Motor neuron (in vitro differentiated cells): ENCODE data around the gene MOV10. TPM values are rescaled to one million over a fixed set of nuclear protein-coding genes. Genes with fewer than 3 reads are reported as not detected.

ENCODE experiments used
- ATAC-seq, 8 experiments: fragments of 200-7000 bp; cut with Tn5 transposase; replicated peaks in 6 of 8; 2 replicates each; pipeline ENCODE4 v1.8.0; 2021; ENCODE audit warnings: mild to moderate bottlenecking in 8 of 8, moderate library complexity in 8 of 8
- H3K27ac ChIP-seq, 2 donors: fragments of 250-450 bp; sonication (Bioruptor Pico); 2 replicates each; pipeline ENCODE4 v1.9.0; 2021; ENCODE audit warnings: antibody characterized with exemption in 2 of 2, mild to moderate bottlenecking in 2 of 2, moderate library complexity in 1 of 2
- H3K4me1 ChIP-seq, 2 donors: fragments of 250-450 bp; sonication (Bioruptor Pico); replicated peaks in 1 of 2; 2 replicates each; pipeline ENCODE4 v1.6.1; 2021; ENCODE audit warnings: antibody characterized with exemption in 2 of 2, mild to moderate bottlenecking in 2 of 2, moderate library complexity in 1 of 2
- H3K4me3 ChIP-seq, 5 donors: fragments of 250-450 bp; sonication (Bioruptor Pico); 2 replicates each; pipeline ENCODE4 v1.9.0; 2021; ENCODE audit warnings: antibody characterized with exemption in 5 of 5, mild to moderate bottlenecking in 5 of 5, moderate library complexity in 4 of 5
- WGBS, 10 experiments: fragments of 450-650 bp; shearing (Covaris generic); methylation state at CpG; one replicate each; pipeline ENCODE4 v1.0.0; 2022; 5-methylcytosine and 5-hydroxymethylcytosine counted together
- in situ Hi-C, 9 experiments: fragments of 400-800 bp; cut with MboI; loops; one replicate each; pipeline ENCODE4 v1.15.0; 2021; ENCODE audit warnings: low sequenced_read_pairs in 9 of 9, low pct_unique_long_range_greater_than_20kb in 2 of 9; ENCODE audit not compliant: unreplicated experiment in 9 of 9
- total RNA-seq, 8 experiments: library from RNA; unstranded; fragments of 300-600 nt; gene quantifications; 2 replicates each; pipeline versions ENCODE4 v1.2.3 to v1.2.4, GENCODE V29; 2022

The MOV10 gene
- total RNA-seq, 8 experiments from 2014 or later = 8.8 to 74.7 (median 28.3) TPM

DNA sequence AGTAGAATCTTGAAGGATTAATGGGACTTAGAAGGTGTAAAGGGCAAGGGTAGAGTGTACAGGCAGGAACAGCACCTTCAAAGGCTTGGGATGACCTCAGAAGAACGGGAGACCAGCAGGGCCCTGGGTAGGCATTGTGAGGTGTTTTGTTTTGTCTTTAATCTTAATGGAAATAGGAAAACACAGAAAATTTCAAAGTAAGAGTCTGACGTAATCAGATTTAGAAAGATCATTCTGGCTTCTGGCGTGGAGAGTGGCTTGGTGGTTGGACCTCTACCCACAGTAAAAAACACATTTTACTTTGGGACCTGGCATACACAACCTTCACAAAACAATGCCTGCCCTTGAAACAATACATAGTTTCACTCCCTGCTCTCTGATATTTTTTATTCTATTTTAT, 4.1 kb downstream of the MOV10 start:
- in situ Hi-C loops = no loop called here
- no peak overlapping the region for H3K27ac ChIP-seq
- WGBS, 10 experiments = 70 to 100% (median 93%) methylated on average over 1 to 3 of the region's 3 CpGs; no CpG with 5 or more reads in 1 of the 10 experiments
- ATAC-seq = no peak
- no peak overlapping the region for H3K4me3 ChIP-seq
- H3K4me1 ChIP-seq = peaks cover 3 to 16% of the 10 kb centered on the region in 2 donors

GRCh38 chr1:112685913-112686312, 11.5 kb downstream of the MOV10 start:
- in situ Hi-C loops = no loop called here
- no peaks in the 10 kb centered on the region for H3K4me1 ChIP-seq
- H3K4me3 ChIP-seq = no peak overlapping the region
- WGBS, 10 experiments = 82 to 100% (median 93%) methylated on average over 1 to 5 of the region's 5 CpGs; no CpG with 5 or more reads in 1 of the 10 experiments
- ATAC-seq = no peak
- H3K27ac ChIP-seq = no peak overlapping the region

DNA sequence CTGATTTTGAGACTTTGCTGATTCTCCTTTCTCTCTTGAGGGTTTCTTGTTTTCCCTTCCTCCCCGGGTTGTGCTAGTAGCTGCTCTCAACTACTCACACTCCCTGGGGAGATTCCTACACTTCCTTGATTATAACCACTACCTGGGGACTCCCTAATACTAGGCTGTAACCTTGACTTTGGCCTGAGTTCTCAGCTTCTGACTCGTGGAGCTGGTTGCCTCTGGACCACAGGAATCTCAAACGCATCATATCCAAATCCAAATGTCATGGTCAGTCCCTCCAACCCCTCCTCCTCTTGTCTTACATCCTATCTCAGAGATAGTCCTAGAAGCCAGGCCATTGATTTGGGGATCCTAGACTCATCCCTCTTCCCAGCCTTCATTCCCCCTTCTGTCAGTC, 12.0 kb downstream of the MOV10 start:
- ATAC-seq = no peak
- no peak overlapping the region for H3K4me3 ChIP-seq
- no peaks in the 10 kb centered on the region for H3K4me1 ChIP-seq
- WGBS, 10 experiments = 20 to 96% (median 76%) methylated on average over 1 to 3 of the region's 3 CpGs; no CpG with 5 or more reads in 1 of the 10 experiments
- no peak overlapping the region for H3K27ac ChIP-seq
- in situ Hi-C loops = no loop called here

DNA sequence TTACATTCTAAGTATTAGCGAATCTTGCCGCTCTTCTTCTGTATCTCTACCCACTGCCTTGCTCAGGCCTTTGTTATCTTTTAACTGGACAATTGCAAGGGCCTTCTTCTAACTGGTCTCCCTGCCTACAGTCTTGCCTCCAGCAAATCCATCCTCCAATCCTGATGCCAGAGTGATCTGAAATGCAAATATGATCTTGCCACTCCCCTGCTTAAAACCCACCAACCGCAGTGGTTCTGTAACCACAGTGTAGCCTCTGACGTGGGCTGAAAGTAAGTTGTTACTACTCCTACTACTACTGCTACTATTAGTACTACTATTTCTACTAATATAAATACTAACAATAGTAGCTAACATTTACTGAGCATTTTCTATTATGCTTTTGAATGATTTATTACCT, 12.4 kb downstream of the MOV10 start:
- in situ Hi-C loops = no loop called here
- H3K27ac ChIP-seq = no peak overlapping the region
- peak in 3 of 8 experiments; percentile 72 to 80 (median 72) for ATAC-seq
- 83 to 100% (median 93%) methylated on average over 2 to 4 of the region's 4 CpGs; no CpG with 5 or more reads in 2 of the 10 experiments for WGBS, 10 experiments
- no peaks in the 10 kb centered on the region for H3K4me1 ChIP-seq
- no peak overlapping the region for H3K4me3 ChIP-seq

DNA sequence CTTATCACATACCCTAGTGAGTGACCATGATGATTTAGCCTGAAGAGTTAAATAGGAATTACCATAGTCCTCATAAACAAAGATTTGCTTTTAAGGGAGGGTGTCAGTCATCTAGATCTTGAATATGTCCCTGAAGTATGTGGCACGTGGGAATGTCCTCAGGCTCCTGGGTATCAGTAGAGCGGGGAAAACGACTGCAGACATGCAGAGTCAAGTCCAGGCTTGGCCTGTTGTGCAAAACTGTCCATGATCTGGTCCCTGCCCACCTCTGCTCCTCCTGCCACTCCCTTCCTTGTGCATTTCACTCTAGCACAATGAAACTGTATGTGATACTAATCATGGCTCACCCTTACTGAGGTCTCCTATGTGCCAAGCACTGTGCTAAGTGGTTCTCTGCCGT, 12.9 kb downstream of the MOV10 start:
- H3K4me1 ChIP-seq = no peaks in the 10 kb centered on the region
- 0 to 100% (median 81%) methylated on average over 1 to 4 of the region's 4 CpGs; no CpG with 5 or more reads in 2 of the 10 experiments for WGBS, 10 experiments
- in situ Hi-C loops = no loop called here
- no peak overlapping the region for H3K4me3 ChIP-seq
- H3K27ac ChIP-seq = no peak overlapping the region
- ATAC-seq = peak in 3 of 8 experiments; percentile 78 to 90 (median 89)

GRCh38 chr1:112687785-112688496, 13.5 kb downstream of the MOV10 start:
- no peak for ATAC-seq
- H3K27ac ChIP-seq = no peak overlapping the region
- H3K4me3 ChIP-seq = no peak overlapping the region
- no peaks in the 10 kb centered on the region for H3K4me1 ChIP-seq
- 69 to 97% (median 87%) methylated on average over 1 to 12 of the region's 13 CpGs; no CpG with 5 or more reads in 4 of the 10 experiments for WGBS, 10 experiments
- in situ Hi-C loops = no loop called here

DNA sequence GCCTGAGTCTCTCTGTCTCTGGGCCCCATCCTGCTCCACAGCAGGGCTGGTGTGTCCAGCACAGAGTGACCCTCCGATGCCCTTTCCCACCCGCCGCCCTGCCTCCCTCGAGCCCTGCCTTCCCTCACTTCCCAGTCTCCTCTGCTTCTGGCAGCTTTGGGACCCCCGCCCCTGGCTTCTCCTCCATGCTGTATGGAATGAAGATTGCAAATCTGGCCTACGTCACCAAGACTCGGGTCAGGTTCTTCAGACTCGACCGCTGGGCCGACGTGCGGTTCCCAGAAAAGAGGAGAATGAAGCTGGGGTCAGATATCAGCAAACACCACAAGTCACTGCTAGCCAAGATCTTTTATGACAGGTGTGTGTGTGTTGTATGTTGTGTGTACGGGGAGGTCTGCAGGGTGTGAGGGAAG, 14.3 kb downstream of the MOV10 start:
- in situ Hi-C loops = no loop called here
- Histone ChIP-seq H3K27ac (no peak overlapping the region), H3K4me3 (no peak overlapping the region), H3K4me1 (no peaks in the 10 kb centered on the region)
- 20 to 100% (median 58%) methylated on average over 1 to 5 of the region's 13 CpGs; no CpG with 5 or more reads in 5 of the 10 experiments for WGBS, 10 experiments
- peak in 1 of 8 experiments; percentile 16 for ATAC-seq

GRCh38 chr1:112689196-112689841, 14.9 kb downstream of the MOV10 start:
- 90 to 100% (median 96%) methylated on average over 1 to 5 of the region's 9 CpGs; no CpG with 5 or more reads in 5 of the 10 experiments for WGBS, 10 experiments
- in situ Hi-C loops = no loop called here
- no peak overlapping the region for H3K27ac ChIP-seq
- ATAC-seq = no peak
- no peaks in the 10 kb centered on the region for H3K4me1 ChIP-seq
- H3K4me3 ChIP-seq = no peak overlapping the region

- in situ Hi-C loops = no loop called here
- Histone ChIP-seq H3K4me1 (no peaks in the 10 kb centered on the region), H3K4me3 (no peak overlapping the region), H3K27ac (no peak overlapping the region)
- ATAC-seq = no peak
- WGBS, 10 experiments = 80 to 100% (median 95%) methylated on average over 1 to 11 of the region's 11 CpGs; no CpG with 5 or more reads in 6 of the 10 experiments
Measured at GRCh38 chr1:112689842-112690237, 15.4 kb downstream of the MOV10 start.

DNA sequence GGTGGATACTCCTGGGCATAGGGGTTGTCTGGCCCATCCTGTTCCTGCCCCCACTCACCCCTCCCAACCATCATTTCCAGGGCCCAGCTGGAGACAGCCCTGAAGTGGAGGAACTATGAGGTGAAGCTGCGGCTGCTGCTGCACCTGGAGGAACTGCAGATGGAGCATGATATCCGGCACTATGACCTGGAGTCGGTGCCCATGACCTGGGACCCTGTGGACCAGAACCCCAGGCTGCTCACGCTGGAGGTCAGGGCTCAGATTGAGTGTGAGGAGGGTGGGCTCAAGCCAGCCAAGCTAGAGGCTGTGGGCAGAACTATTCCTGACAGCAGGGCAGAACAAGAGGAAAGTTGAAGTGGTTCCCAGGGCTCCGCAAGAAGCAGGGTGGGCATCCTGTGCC, 18.2 kb downstream of the MOV10 start:
- WGBS, 10 experiments = 80 to 100% (median 99%) methylated on average over 1 to 5 of the region's 5 CpGs; no CpG with 5 or more reads in 4 of the 10 experiments
- no peak overlapping the region for H3K4me3 ChIP-seq
- in situ Hi-C loops = no loop called here
- ATAC-seq = no peak
- no peak overlapping the region for H3K27ac ChIP-seq
- H3K4me1 ChIP-seq = no peaks in the 10 kb centered on the region

DNA sequence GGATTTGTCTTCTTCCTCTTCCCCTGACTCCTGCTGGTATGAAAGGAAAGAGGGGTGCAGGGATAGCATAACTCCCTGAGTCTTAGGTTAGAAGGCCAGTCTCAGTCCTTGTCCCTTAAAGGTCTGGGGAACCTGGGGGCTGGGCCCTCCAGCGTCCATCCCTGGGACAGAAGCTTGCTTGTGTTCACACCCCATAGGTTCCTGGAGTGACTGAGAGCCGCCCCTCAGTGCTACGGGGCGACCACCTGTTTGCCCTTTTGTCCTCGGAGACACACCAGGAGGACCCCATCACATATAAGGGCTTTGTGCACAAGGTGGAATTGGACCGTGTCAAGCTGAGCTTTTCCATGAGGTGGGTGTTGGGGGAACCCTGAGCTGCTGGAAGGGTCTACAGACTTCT, 19.4 kb downstream of the MOV10 start:
- WGBS, 10 experiments = 80 to 100% (median 90%) methylated on average over 1 to 5 of the region's 6 CpGs; no CpG with 5 or more reads in 6 of the 10 experiments
- in situ Hi-C loops = no loop called here
- H3K27ac ChIP-seq = no peak overlapping the region

GRCh38 chr1:112694363-112694929, 20.0 kb downstream of the MOV10 start:
- no peak for ATAC-seq

More for the DNA sequence above, 19.4 kb downstream of the MOV10 start:
- Histone ChIP-seq H3K4me3 (no peak overlapping the region), H3K4me1 (no peaks in the 10 kb centered on the region)
- ATAC-seq = no peak

DNA sequence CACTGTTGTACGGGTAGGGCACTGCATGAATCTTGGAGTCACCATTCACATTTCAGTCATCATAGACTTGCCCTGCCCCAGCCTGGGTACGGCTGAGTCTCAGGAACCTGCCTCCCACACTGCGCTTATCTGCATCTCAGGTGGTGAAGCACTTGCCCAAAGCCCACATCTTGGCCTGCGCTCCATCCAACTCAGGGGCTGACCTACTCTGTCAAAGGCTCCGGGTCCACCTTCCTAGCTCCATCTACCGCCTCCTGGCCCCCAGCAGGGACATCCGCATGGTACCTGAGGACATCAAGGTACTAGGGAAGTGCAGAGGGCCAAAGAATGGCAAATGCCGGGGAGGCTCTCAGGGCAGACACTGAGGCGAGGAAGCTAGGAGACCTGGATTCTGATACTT, 20.8 kb downstream of the MOV10 start:
- WGBS, 10 experiments = 92 to 100% (median 100%) methylated on average over 1 to 6 of the region's 9 CpGs; no CpG with 5 or more reads in 4 of the 10 experiments

More at GRCh38 chr1:112694363-112694929, 20.0 kb downstream of the MOV10 start:
- H3K4me3 ChIP-seq = no peak overlapping the region
- no peak overlapping the region for H3K27ac ChIP-seq
- no peaks in the 10 kb centered on the region for H3K4me1 ChIP-seq
- 94 to 100% (median 97%) methylated on average over 3 to 11 of the region's 15 CpGs; no CpG with 5 or more reads in 5 of the 10 experiments for WGBS, 10 experiments
- in situ Hi-C loops = no loop called here

More for the DNA sequence above, 20.8 kb downstream of the MOV10 start:
- H3K4me3 ChIP-seq = no peak overlapping the region
- no peak for ATAC-seq
- in situ Hi-C loops = no loop called here
- H3K27ac ChIP-seq = no peak overlapping the region
- H3K4me1 ChIP-seq = peaks cover 0 to 3% of the 10 kb centered on the region in 2 donors
